Hepatocyte (in vitro differentiated cells): ENCODE measurements around the gene PPFIBP2. TPM values are rescaled to one million over a fixed set of nuclear protein-coding genes. Genes with fewer than 3 reads are reported as not detected.

Experiments used
- DNase-seq: peaks from one replicate; pipeline ENCODE4 v3.0.0-alpha.2; 2016; ENCODE audit warnings: low spot score
- H2AFZ ChIP-seq: fragments of 200-600 bp; sonication (generic); 2 replicates; pipeline ENCODE4 v1.6.0; 2016; ENCODE audit warnings: antibody characterized with exemption, mild to moderate bottlenecking
- H3K27ac ChIP-seq: fragments of 200-600 bp; sonication (generic); 2 replicates; pipeline ENCODE4 v1.5.1; 2016; ENCODE audit warnings: mild to moderate bottlenecking
- H3K27me3 ChIP-seq: fragments of 200-600 bp; sonication (generic); 2 replicates; pipeline ENCODE4 v1.6.1; 2016
- H3K36me3 ChIP-seq: fragments of 200-600 bp; sonication (generic); replicated peaks from 2 replicates; pipeline ENCODE4 v1.5.1; 2016; ENCODE audit warnings: low read depth; ENCODE audit not compliant: insufficient read depth
- H3K4me1 ChIP-seq: fragments of 200-600 bp; sonication (generic); 2 replicates; pipeline ENCODE4 v1.5.1; 2016; ENCODE audit warnings: mild to moderate bottlenecking, moderate library complexity; ENCODE audit not compliant: insufficient read depth
- H3K4me2 ChIP-seq: fragments of 200-600 bp; sonication (generic); 2 replicates; pipeline ENCODE4 v1.6.0; 2016
- H3K4me3 ChIP-seq: fragments of 200-600 bp; sonication (generic); 2 replicates; pipeline ENCODE4 v1.5.1; 2016; ENCODE audit warnings: mild to moderate bottlenecking
- H3K79me2 ChIP-seq: fragments of 200-600 bp; sonication (generic); 2 replicates; pipeline ENCODE4 v1.6.0; 2017; ENCODE audit warnings: mild to moderate bottlenecking
- H3K9me2 ChIP-seq: fragments of 200-600 bp; sonication (generic); replicated peaks from 2 replicates; pipeline ENCODE4 v1.6.0; 2017; ENCODE audit warnings: mild to moderate bottlenecking; ENCODE audit not compliant: insufficient read depth
- H3K9me3 ChIP-seq: fragments of 200-600 bp; sonication (generic); 2 replicates; pipeline ENCODE4 v1.5.1; 2016; ENCODE audit warnings: low read depth, mild to moderate bottlenecking
- H4K20me1 ChIP-seq: fragments of 200-600 bp; sonication (generic); 2 replicates; pipeline ENCODE4 v1.6.0; 2016; ENCODE audit warnings: mild to moderate bottlenecking; ENCODE audit not compliant: insufficient read depth, poor library complexity, severe bottlenecking
- EZH2 ChIP-seq: fragments of 200-600 bp; sonication (generic); IDR thresholded peaks from 2 replicates; pipeline ENCODE4 v1.6.1; 2016; ENCODE audit warnings: antibody characterized with exemption, mild to moderate bottlenecking, borderline replicate concordance
- EZH2phosphoT487 ChIP-seq: fragments of 200-600 bp; sonication (generic); IDR thresholded peaks from one replicate; pipeline ENCODE4 v1.6.1; 2018; ENCODE audit warnings: antibody characterized with exemption, mild to moderate bottlenecking, low read depth, moderate library complexity; ENCODE audit not compliant: unreplicated experiment, severe bottlenecking
- whole genome bisulfite sequencing: methylation state at CpG from one replicate; pipeline ENCODE4 v1.1.6; 2016; ENCODE audit warnings: low lambda C conversion rate; ENCODE audit errors: missing lambda C conversion rate; 5-methylcytosine and 5-hydroxymethylcytosine counted together
- polyA plus RNA-seq: library from polyadenylated mRNA; unstranded; fragments of >200 nt; fragmentation: Nextera tagmentation; extraction: Ambion mirVana; gene quantifications from 2 replicates; pipeline ENCODE4 v1.2.1, GENCODE V29; 2016
- total RNA-seq: library from RNA; depleted of rRNA; stranded (reverse); fragments of >200 nt; gene quantifications from 2 replicates; pipeline ENCODE4 v1.2.3, GENCODE V29; 2014
- TF ChIP-seq, protein P1 (sequence below): fragments of 200-600 bp; sonication (generic); IDR thresholded peaks from 2 replicates; pipeline ENCODE4 v1.5.1; 2016; ENCODE audit warnings: antibody characterized with exemption, mild to moderate bottlenecking; ENCODE audit not compliant: poor library complexity

PPFIBP2 gene
- total and polyA plus RNA-seq, 2 experiments from 2014 or later: 33.9 to 55.8 TPM

DNA sequence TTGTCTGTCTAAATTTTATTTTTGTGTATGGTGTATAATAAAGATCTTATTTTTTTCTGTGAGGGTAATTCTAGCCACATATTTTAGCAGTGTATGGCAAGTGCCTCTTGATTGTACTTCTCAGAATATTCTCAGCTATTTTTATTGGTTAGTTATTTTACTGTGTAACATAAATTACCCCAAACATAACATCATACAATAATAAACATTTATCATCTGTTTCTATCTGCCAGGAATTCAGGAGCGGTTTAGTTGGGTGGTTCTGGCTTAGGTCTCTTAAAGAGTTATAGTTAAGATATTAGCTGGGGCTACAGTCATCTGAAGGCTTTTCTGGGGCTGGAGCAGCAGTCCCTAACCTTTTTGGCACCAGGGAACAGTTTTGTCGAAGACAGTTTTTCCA lies 47.8 kb downstream of the PPFIBP2 start:
- no peak for DNase-seq
- no peaks in the 10 kb centered on the region for H3K9me2 ChIP-seq
- no peak overlapping the region for H2AFZ ChIP-seq
- H3K27me3 ChIP-seq: no peaks in the 10 kb centered on the region
- H3K79me2 ChIP-seq: peaks cover 19% of the 10 kb centered on the region
- H3K4me3 ChIP-seq: no peak overlapping the region
- H3K4me1 ChIP-seq: peaks cover 8% of the 10 kb centered on the region
- H3K4me2 ChIP-seq: no peak overlapping the region
- no peaks in the 10 kb centered on the region for H3K36me3 ChIP-seq
- 43% methylated on average over 2 of the region's 2 CpGs for WGBS
- no peak for TF ChIP-seq EZH2
- TF ChIP-seq EZH2phosphoT487: no peak
- TF ChIP-seq, protein P1, sequence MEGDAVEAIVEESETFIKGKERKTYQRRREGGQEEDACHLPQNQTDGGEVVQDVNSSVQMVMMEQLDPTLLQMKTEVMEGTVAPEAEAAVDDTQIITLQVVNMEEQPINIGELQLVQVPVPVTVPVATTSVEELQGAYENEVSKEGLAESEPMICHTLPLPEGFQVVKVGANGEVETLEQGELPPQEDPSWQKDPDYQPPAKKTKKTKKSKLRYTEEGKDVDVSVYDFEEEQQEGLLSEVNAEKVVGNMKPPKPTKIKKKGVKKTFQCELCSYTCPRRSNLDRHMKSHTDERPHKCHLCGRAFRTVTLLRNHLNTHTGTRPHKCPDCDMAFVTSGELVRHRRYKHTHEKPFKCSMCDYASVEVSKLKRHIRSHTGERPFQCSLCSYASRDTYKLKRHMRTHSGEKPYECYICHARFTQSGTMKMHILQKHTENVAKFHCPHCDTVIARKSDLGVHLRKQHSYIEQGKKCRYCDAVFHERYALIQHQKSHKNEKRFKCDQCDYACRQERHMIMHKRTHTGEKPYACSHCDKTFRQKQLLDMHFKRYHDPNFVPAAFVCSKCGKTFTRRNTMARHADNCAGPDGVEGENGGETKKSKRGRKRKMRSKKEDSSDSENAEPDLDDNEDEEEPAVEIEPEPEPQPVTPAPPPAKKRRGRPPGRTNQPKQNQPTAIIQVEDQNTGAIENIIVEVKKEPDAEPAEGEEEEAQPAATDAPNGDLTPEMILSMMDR: no peak
- no peak overlapping the region for H3K27ac ChIP-seq
- H3K9me3 ChIP-seq: no peaks in the 10 kb centered on the region
- no peaks in the 10 kb centered on the region for H4K20me1 ChIP-seq

DNA sequence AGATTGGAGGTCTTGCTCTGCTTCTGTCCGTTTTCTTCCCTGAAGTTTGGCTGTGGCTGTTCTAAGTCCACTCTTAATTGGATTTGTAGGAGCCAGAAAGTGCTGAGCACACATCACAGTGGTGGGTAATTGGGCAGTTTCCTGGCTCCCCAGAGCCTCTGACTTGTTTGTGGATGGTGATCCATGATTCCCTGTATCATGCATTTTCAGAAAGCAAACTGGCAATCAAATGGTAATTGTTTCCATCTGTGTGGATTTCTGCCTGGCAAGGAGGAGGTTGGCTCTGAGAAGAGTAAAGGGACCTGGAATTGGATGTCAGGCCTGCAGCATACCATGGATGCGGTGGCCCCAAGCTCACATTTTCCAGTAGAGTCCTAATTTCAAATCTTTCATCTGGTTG lies 49.5 kb downstream of the PPFIBP2 start:
- H3K27me3 ChIP-seq: no peaks in the 10 kb centered on the region
- H3K4me1 ChIP-seq: peaks cover 8% of the 10 kb centered on the region
- TF ChIP-seq EZH2 (no peak), EZH2phosphoT487 (no peak)
- TF ChIP-seq, protein P1: no peak
- H3K36me3 ChIP-seq: no peaks in the 10 kb centered on the region
- WGBS: 74% methylated on average over 2 of the region's 2 CpGs
- DNase-seq: no peak
- no peaks in the 10 kb centered on the region for H3K9me2 ChIP-seq
- no peaks in the 10 kb centered on the region for H4K20me1 ChIP-seq
- H2AFZ ChIP-seq: no peak overlapping the region
- peak overlapping the region; percentile 75 for H3K27ac ChIP-seq
- no peak overlapping the region for H3K4me3 ChIP-seq
- H3K79me2 ChIP-seq: peaks cover 19% of the 10 kb centered on the region
- no peaks in the 10 kb centered on the region for H3K9me3 ChIP-seq
- H3K4me2 ChIP-seq: no peak overlapping the region

DNA sequence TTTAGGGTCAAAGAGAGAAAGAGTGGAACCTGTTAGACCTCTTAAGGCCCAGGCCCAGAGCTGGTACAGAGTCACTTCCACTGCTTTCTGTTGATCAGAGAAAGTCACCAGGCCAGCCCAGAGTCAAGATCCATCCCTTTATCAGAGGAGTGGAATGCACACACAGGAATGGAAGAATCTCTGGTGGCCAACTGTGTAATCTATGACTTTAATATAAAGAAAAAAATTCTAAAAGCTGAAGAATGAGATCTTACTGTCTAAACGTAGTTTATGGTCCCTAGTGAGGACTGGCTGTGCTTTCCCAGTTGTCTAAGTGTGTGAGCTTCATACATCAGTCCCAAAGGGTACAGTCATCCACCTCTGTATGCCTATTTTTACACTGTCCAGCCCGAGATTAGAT lies 51.0 kb downstream of the PPFIBP2 start:
- WGBS: 51% methylated on average over 2 of the region's 2 CpGs
- Histone ChIP-seq H2AFZ (no peak overlapping the region), H3K9me2 (no peaks in the 10 kb centered on the region), H3K4me1 (peaks cover 8% of the 10 kb centered on the region), H3K9me3 (no peaks in the 10 kb centered on the region), H3K27ac (no peak overlapping the region), H3K79me2 (peaks cover 16% of the 10 kb centered on the region), H3K27me3 (no peaks in the 10 kb centered on the region), H4K20me1 (no peaks in the 10 kb centered on the region), H3K4me3 (no peak overlapping the region), H3K4me2 (no peak overlapping the region), H3K36me3 (no peaks in the 10 kb centered on the region)
- TF ChIP-seq, protein P1: no peak
- TF ChIP-seq EZH2phosphoT487: no peak
- TF ChIP-seq EZH2: no peak
- no peak for DNase-seq

DNA sequence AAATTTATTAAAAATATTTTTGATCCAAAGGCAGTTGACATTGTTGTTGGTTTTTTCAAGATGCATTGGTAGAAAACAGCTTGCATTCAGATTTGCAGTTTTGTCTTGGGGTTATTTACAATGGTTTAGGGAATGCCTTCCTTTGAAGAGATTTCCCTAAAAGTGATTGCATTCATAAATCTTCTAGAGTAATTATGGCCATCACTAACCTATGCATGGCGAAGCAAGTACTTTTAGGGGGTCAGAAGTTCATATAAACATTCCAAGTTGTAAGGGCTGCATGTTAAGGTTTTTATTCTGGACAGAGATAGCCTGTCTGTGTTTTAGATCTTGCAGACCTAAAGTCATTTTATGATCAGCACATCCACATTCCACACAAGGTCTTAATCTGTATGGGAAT lies 53.5 kb downstream of the PPFIBP2 start:
- TF ChIP-seq EZH2 (no peak), EZH2phosphoT487 (no peak)
- TF ChIP-seq, protein P1: no peak
- no peaks in the 10 kb centered on the region for H3K9me3 ChIP-seq
- no peak overlapping the region for H3K4me3 ChIP-seq
- H3K79me2 ChIP-seq: peaks cover 7% of the 10 kb centered on the region
- no peaks in the 10 kb centered on the region for H3K9me2 ChIP-seq
- H3K4me1 ChIP-seq: peaks cover 22% of the 10 kb centered on the region
- no peaks in the 10 kb centered on the region for H3K27me3 ChIP-seq
- no peak overlapping the region for H2AFZ ChIP-seq
- no peak overlapping the region for H3K27ac ChIP-seq
- H3K36me3 ChIP-seq: no peaks in the 10 kb centered on the region
- H3K4me2 ChIP-seq: no peak overlapping the region
- 36% methylated on average over 1 of the region's 1 CpG for WGBS
- DNase-seq: no peak
- no peaks in the 10 kb centered on the region for H4K20me1 ChIP-seq
